SK-N-SH treated with all-trans-retinoic acid at 6 μM for 48 hours (cell line): Measurements from ENCODE around the gene TRNP1.

ENCODE experiments used
- ATAC-seq: fragments of 200-7000 bp; cut with Tn5 transposase; 3 replicates; pipeline ENCODE4 v1.9.1; 2020; ENCODE audit warnings: mild to moderate bottlenecking, moderate library complexity
- BACH2 ChIP-seq: fragments of 250-450 bp; sonication (Bioruptor Pico); IDR thresholded peaks from 2 replicates; pipeline ENCODE4 v1.9.0; 2021; ENCODE audit warnings: mild to moderate bottlenecking, borderline replicate concordance
- CREB5 ChIP-seq: fragments of 250-450 bp; sonication (Bioruptor Pico); IDR thresholded peaks from 2 replicates; pipeline ENCODE4 v1.5.1; 2020; ENCODE audit warnings: low read depth, mild to moderate bottlenecking, moderate library complexity
- CSRNP3 ChIP-seq: fragments of 250-450 bp; sonication (Bioruptor Pico); IDR thresholded peaks from 2 replicates; pipeline ENCODE4 v1.5.1; 2021; ENCODE audit warnings: mild to moderate bottlenecking, moderate library complexity
- ESRRG ChIP-seq: fragments of 250-450 bp; sonication (Bioruptor Pico); IDR thresholded peaks from 2 replicates; pipeline ENCODE4 v1.6.1; 2021; ENCODE audit warnings: mild to moderate bottlenecking
- GLIS3 ChIP-seq: fragments of 250-450 bp; sonication (Bioruptor Pico); IDR thresholded peaks from 2 replicates; pipeline ENCODE4 v1.5.0; 2020; ENCODE audit warnings: mild to moderate bottlenecking, moderate library complexity
- ISL1 ChIP-seq: fragments of 250-450 bp; sonication (Bioruptor Pico); IDR thresholded peaks from 2 replicates; pipeline ENCODE4 v2.1.2; 2022; ENCODE audit warnings: mild to moderate bottlenecking, moderate library complexity
- OSR1 ChIP-seq: fragments of 250-450 bp; sonication (Bioruptor Pico); IDR thresholded peaks from 2 replicates; pipeline ENCODE4 v1.8.0; 2022; ENCODE audit warnings: moderate library complexity, mild to moderate bottlenecking, inconsistent platforms
- PATZ1 ChIP-seq: fragments of 250-450 bp; sonication (Bioruptor Pico); IDR thresholded peaks from 2 replicates; pipeline ENCODE4 v1.8.0; 2020; ENCODE audit warnings: mild to moderate bottlenecking, moderate library complexity, borderline replicate concordance
- POU6F1 ChIP-seq: fragments of 250-450 bp; sonication (Bioruptor Pico); IDR thresholded peaks from 2 replicates; pipeline ENCODE4 v1.8.0; 2021; ENCODE audit warnings: low read depth, mild to moderate bottlenecking, moderate library complexity, borderline replicate concordance
- PPARA ChIP-seq: fragments of 250-450 bp; sonication (Bioruptor Pico); IDR thresholded peaks from 2 replicates; pipeline ENCODE4 v1.5.0; 2020; ENCODE audit warnings: mild to moderate bottlenecking, borderline replicate concordance
- RARB ChIP-seq: fragments of 250-450 bp; sonication (Bioruptor Pico); IDR thresholded peaks from 2 replicates; pipeline ENCODE4 v1.8.0; 2021; ENCODE audit warnings: mild to moderate bottlenecking, moderate library complexity
- SNAI2 ChIP-seq: fragments of 250-450 bp; sonication (Bioruptor Pico); IDR thresholded peaks from 2 replicates; pipeline ENCODE4 v1.5.0; 2020; ENCODE audit warnings: mild to moderate bottlenecking, moderate library complexity
- TCF4 ChIP-seq: fragments of 250-450 bp; sonication (Bioruptor Pico); IDR thresholded peaks from 2 replicates; pipeline ENCODE4 v1.8.0; 2021; ENCODE audit warnings: mild to moderate bottlenecking, moderate library complexity, borderline replicate concordance
- TOX ChIP-seq: fragments of 250-450 bp; sonication (Bioruptor Pico); IDR thresholded peaks from 2 replicates; pipeline ENCODE4 v1.8.0; 2021; ENCODE audit warnings: mild to moderate bottlenecking, moderate library complexity, borderline replicate concordance
- ZC3H10 ChIP-seq: fragments of 250-450 bp; sonication (Bioruptor Pico); IDR thresholded peaks from 2 replicates; pipeline ENCODE4 v1.5.1; 2021; ENCODE audit warnings: mild to moderate bottlenecking, moderate library complexity
- ZFP3 ChIP-seq: fragments of 250-450 bp; sonication (Bioruptor Pico); IDR thresholded peaks from 2 replicates; pipeline ENCODE4 v1.5.0; 2020; ENCODE audit warnings: mild to moderate bottlenecking, moderate library complexity
- ZFP30 ChIP-seq: fragments of 450-650 bp; formaldehyde crosslinking; IDR thresholded peaks from 2 replicates; pipeline ENCODE4 v1.5.0; 2022; ENCODE audit warnings: mild to moderate bottlenecking, moderate library complexity
- ZNF565 ChIP-seq: fragments of 450-650 bp; formaldehyde crosslinking; conservative IDR thresholded peaks from 2 replicates; pipeline ENCODE4 v1.5.0; 2020; ENCODE audit warnings: low read depth, mild to moderate bottlenecking, moderate library complexity
- ZNF70 ChIP-seq: fragments of 450-650 bp; formaldehyde crosslinking; IDR thresholded peaks from 2 replicates; pipeline ENCODE4 v1.5.0; 2020; ENCODE audit warnings: mild to moderate bottlenecking, moderate library complexity
- ZNF8 ChIP-seq: fragments of 450-650 bp; formaldehyde crosslinking; IDR thresholded peaks from 2 replicates; pipeline ENCODE4 v1.5.0; 2020; ENCODE audit warnings: mild to moderate bottlenecking, moderate library complexity
- TF ChIP-seq, protein P1 (sequence below): fragments of 250-450 bp; sonication (Bioruptor Pico); IDR thresholded peaks from 2 replicates; pipeline ENCODE4 v1.5.0; 2020; ENCODE audit warnings: mild to moderate bottlenecking, moderate library complexity

The TRNP1 gene

DNA sequence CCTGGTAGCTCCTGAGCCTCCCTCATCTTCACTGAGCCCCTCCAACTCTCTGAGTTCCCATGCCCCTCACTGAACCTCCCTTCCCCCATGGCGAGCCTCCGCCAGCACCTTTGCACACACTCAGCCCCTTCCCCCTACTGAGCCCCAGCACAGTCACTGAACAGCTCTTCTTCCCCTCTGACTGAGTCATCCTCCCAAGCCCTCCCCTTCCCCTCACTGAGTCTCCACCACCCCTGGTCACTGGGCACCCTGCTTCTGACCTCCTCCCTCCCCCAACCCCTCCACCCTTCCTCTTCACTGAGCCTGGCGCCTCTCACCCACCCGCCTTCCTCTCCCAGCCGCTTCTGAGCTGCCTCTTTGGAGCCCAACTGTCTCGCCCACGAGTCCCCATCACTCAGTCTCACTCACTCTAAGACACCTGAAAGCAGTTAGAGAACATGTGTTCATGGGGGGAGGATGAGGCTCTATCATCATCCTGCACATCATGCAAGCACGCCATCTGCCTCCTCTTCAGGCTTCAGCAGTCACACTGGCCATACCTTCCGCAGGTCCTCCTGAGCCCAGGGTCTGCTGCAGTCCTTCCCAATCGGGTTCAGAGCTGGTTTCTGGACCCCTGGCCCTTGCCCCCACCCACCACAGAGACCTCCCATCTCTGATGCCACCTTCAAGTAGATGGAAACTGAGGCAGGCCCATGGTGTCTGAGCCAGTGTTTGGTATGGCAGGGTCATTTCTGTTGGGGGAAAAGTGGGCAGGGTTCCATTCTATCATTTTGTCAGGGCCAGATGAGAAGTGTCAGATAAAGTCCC lies 2.0 kb upstream of the TRNP1 start:
- ATAC-seq = peak; percentile 35
- TF ChIP-seq ZFP3 (CRISPR knock-in tag) (no peak), TOX (CRISPR knock-in tag) (no peak), ZNF70 (CRISPR knock-in tag) (no peak)
- TF ChIP-seq, all 23 proteins: peak for 0

DNA sequence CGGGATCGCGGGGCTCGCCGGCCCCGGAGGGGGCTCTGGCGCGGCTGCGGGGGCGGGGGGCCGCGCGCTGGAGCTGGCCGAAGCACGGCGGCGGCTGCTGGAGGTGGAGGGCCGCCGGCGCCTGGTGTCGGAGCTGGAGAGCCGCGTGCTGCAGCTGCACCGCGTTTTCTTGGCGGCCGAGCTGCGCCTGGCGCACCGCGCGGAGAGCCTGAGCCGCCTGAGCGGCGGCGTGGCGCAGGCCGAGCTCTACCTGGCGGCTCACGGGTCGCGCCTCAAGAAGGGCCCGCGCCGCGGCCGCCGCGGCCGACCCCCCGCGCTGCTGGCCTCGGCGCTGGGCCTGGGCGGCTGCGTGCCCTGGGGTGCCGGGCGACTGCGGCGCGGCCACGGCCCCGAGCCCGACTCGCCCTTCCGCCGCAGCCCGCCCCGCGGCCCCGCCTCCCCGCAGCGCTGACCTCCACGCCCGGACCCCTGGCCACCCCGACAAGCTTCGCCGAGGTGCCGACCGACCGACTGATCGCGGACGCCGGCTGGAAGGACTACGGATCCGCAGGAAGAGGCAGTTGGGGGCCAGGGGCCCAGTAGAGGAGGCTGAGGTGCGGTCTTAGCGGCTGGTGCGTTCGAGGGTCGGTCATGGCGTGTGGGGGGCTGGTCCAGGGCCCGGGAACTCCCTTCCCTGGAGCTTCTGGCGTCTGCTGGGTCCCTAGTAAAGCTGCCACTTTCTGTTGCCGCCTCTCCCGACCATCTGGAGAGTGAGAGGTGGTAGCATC lies 711 bp downstream of the TRNP1 start:
- ATAC-seq = no peak
- TF ChIP-seq OSR1 (CRISPR knock-in tag) = no peak
- no peak for TF ChIP-seq ZNF565 (CRISPR knock-in tag)
- TF ChIP-seq ZC3H10 (CRISPR knock-in tag) = no peak
- TF ChIP-seq SNAI2 (CRISPR knock-in tag) = no peak
- no peak for TF ChIP-seq TCF4 (CRISPR knock-in tag)
- no peak for TF ChIP-seq RARB
- no peak for TF ChIP-seq PPARA (CRISPR knock-in tag)
- no peak for TF ChIP-seq CSRNP3 (CRISPR knock-in tag)
- no peak for TF ChIP-seq BACH2 (CRISPR knock-in tag)
- no peak for TF ChIP-seq PATZ1 (CRISPR knock-in tag)

DNA sequence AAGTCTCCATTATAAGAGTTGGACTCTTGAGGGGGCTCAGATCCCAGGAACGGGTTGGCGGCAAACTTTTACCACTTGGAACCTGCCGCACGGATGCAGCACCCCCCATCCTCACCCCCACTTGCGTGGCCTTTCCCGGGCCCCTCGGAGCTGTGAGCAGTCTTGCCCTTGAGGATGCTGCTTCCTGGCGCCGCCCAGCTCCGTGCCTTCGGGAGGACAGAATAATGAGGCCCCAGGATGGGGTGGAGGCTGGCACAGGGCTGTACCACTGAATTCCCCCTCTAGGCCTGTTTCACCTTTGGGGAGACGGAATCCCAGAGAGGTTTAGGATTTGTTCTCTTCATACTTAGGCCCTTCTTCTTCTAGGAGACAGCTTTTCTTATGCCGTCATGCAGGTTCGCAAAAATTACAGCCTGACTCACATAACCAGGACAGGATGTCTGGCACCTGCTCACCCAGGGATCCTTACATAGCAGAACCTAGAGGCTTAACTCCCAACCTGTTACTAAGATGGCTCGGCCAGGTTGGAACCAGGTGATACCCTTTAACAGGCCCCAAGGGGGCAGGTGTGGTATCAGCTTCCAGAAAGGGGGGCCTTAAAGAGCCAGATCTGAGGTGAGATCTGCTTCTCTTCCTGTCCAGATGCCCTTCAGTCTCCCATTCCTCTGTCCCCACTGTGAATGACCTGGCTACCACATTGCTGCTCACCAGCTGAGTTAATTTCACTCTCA lies 1.5 kb downstream of the TRNP1 start:
- TF ChIP-seq ISL1 (no peak), TOX (CRISPR knock-in tag) (no peak), RARB (no peak), ZFP3 (CRISPR knock-in tag) (no peak), ZNF8 (CRISPR knock-in tag) (no peak), GLIS3 (no peak), ZFP30 (CRISPR knock-in tag) (no peak), CREB5 (CRISPR knock-in tag) (no peak), POU6F1 (CRISPR knock-in tag) (no peak), ESRRG (no peak), PATZ1 (CRISPR knock-in tag) (no peak), ZNF565 (CRISPR knock-in tag) (no peak)
- TF ChIP-seq, protein P1, sequence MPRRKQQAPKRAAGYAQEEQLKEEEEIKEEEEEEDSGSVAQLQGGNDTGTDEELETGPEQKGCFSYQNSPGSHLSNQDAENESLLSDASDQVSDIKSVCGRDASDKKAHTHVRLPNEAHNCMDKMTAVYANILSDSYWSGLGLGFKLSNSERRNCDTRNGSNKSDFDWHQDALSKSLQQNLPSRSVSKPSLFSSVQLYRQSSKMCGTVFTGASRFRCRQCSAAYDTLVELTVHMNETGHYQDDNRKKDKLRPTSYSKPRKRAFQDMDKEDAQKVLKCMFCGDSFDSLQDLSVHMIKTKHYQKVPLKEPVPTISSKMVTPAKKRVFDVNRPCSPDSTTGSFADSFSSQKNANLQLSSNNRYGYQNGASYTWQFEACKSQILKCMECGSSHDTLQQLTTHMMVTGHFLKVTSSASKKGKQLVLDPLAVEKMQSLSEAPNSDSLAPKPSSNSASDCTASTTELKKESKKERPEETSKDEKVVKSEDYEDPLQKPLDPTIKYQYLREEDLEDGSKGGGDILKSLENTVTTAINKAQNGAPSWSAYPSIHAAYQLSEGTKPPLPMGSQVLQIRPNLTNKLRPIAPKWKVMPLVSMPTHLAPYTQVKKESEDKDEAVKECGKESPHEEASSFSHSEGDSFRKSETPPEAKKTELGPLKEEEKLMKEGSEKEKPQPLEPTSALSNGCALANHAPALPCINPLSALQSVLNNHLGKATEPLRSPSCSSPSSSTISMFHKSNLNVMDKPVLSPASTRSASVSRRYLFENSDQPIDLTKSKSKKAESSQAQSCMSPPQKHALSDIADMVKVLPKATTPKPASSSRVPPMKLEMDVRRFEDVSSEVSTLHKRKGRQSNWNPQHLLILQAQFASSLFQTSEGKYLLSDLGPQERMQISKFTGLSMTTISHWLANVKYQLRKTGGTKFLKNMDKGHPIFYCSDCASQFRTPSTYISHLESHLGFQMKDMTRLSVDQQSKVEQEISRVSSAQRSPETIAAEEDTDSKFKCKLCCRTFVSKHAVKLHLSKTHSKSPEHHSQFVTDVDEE = no peak
- ATAC-seq = no peak
